ENCODE measurements around the gene FGFR4.

The FGFR4 gene

DNA sequence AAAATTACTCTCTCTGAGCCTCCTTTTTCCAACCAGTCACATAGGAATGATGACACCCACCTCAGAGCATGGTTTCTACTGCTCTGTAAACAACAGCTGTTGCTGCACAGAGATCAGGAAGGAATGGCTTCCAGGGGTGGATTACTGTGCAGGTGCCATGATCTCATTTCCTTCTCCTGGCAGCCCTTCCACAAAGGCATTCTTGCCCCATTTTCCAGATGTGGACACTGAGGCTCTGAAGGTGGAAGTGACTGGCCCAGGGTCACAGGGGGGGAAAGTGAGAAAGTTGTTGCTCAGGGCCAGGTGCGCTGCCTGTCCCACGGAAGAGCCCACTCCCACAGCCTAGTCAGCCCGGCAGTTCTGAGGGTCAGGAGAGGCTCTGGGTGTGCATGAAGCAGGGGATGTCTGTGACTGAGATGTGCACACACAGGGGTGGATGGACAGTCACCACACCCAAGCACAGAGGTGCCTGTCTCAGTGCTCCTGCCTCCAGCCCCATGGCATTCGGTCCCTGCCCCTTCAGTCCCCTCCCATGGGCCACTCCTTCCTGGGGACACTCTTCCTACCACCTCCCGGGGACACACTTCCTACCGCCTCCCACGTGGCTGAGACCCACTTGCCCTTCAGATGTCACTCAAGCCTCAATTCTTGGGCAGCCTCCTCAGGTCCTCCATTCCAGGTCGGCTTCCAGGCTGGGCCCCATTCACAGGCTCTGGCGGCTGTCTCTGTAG, 17.0 kb downstream of the FGFR4 start:
- DNase-seq, result no peak

DNA sequence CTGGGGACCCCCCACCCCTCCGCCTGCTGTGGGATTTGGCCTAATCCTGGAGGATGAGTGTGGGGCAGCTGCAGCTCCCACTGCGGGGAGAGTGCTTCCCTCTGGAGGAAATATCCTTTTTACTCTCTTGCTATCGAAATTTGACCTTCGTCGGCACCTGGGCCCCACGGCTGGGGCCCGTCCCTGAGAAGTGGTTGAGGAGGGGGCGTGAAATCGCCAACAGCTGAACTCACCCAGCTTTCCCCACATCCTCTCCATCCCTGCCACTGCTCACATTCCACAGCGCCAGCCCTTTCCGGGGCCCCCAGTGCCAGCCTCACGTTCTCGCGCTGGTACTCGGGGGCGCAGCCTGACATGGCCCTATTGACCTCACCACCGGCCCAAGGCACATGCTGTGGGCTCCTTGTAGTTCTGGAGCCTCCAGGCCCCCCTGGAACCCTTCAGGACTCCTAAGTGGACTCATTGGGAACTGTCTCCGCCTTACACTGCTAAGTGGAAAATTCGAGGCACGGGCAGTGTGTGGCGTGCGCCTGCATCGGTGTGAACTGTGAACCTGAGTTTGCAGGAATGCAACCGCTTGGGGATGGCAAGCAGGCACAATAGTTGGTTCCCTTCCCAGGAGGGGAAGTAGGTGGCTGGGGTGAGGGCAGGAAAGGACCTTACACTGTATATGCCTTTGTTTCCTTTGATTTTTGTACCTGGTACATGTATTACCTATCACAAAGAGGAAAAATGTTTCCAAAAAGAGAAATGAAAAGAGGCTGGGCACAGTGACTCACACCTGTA, 19.2 kb downstream of the FGFR4 start:
- DNase-seq, result no peak

DNA sequence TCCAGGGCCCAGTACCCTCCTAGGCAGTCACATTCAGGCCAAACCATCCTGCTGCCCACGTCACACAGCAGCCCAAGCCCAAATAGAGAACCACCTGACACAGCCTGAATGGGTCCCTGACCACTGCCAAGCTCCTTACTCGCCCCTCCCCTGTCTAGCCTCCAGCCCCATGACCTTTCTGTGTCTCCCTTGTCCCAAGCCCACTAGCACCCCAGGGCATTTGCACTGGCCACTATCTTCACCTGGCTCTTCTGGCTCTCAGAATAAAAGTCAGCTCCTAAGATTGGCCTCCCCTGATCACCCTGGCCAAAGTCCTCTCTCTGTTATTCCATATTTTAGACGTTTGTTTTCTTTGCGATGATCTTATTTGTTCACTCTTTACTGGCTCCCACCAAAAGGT, 20.4 kb downstream of the FGFR4 start:
- no peak for DNase-seq

DNA sequence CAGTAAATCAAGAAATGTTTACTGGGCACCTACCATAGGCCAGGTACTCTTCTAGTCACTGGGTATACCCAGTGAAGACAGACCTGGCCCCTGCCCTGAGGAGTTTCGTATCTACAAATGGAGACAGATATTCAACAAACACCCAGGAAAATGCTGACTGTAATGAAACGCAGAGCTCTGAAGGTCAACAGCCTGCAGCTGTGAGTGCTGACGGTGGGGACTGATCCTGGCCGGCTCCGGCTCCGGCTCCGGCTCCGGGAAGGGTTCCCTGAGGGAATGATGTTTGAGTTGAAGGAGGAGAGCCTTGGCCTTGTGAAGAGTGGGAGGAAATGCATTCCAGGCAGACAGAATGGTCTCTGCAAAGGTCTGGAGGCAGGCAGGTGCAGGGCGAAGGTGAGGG, 23.1 kb downstream of the FGFR4 start:
- DNase-seq, result no peak

DNA sequence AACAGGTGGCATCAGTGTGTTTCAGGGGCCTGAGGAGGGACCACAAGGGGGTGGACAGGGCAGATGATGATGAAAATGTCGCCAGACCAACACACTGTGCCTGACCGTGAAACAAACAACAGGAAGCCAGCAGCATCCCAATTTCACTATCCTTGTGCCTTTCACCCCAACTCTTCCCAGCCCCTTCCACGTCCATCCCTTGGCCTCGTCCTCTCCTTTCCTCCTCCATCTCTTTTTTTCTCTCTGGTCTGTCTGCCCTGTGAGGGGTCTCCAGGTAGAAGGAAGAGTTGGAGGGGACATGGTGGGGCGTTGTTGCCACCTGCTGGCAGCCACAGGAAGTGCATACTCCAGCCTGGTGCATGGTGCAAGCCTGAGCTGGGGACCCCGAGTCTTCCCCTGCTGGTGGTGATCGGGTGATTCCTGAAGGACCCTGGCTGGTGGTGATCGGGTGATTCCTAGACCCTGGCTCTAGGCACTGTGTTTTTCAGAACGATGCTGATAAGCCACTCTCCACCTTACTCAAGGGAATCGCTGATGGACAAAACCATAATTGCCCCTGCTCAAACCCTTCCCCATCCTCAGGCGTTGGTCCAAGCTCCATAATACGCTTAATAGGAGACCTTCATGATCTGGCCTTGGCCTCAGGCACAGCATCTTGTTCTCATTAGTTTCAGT, 25.1 kb downstream of the FGFR4 start:
- DNase-seq, result peak; percentile 72 to 74

DNA sequence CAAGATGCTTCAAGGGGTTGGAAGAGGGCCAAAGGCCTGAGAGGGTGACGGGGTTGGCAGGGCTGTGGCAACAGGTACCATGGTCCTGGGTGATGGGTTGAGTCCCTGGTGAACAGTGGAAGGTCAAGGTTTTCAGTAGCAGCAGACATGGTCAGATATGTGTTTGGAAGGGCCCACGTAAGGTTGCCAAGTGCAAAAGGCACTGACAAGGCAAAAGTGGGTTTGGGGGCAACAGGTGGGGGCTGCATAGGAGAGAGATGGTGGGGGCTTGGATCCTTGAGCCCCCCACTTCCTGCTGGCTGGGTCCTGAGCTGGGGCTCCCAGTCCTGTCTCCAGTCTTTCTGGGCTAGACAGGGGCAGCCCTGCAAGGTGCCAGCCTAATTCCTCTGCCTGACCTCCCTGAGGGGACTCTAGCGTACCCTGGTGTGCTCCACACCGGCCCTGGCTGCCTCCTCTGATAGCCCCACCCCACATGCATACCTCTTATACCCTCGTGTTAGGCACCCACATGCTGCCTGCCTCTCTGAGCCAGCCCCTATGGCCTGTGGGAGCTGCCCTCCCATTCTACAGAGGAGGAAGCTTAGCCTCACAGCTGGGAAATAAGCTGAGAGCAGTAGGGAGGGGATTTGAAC, 26.0 kb downstream of the FGFR4 start:
- no peak for DNase-seq

DNA sequence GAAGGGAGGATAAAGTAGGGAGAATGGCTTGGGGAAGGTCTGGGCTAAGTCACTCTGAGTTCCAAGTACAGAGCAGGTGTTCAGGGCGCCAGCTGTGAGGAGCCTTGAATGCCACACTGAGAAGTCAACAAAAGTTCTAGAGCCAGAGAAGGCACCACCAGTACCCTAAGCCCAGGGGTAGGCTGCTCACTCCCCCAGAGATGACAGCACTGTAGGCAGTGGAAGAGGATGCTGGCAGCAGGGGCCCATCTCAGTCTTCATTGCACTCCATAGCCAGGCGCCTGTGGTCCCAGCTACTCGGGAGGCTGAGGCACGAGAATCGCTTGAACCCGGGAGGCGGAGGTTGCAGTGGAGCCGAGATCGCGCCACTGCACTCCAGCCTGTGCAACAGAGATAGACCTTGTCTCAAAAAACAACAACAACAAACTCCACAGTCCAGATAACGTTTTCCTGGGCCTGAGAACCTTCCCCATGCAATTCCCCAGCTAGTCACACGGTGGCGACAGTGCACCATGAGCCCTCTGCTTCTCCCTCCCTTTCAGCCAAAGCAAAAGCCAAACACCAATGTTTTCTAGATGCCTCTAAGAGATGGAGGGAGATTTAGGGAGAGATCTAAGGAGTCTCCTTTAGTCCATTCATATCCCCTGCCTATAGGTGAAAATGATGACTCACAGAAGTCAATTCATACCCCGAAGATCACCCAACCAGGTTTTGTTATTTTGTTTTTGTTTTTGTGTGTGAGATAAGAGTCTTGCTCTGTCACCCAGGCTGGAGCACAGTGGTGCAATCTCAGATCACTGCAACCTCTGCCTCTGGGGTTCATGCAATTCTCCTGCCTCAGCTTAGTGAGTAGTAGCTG, 27.1 kb downstream of the FGFR4 start:
- peak; percentile 84 to 85 for DNase-seq

DNA sequence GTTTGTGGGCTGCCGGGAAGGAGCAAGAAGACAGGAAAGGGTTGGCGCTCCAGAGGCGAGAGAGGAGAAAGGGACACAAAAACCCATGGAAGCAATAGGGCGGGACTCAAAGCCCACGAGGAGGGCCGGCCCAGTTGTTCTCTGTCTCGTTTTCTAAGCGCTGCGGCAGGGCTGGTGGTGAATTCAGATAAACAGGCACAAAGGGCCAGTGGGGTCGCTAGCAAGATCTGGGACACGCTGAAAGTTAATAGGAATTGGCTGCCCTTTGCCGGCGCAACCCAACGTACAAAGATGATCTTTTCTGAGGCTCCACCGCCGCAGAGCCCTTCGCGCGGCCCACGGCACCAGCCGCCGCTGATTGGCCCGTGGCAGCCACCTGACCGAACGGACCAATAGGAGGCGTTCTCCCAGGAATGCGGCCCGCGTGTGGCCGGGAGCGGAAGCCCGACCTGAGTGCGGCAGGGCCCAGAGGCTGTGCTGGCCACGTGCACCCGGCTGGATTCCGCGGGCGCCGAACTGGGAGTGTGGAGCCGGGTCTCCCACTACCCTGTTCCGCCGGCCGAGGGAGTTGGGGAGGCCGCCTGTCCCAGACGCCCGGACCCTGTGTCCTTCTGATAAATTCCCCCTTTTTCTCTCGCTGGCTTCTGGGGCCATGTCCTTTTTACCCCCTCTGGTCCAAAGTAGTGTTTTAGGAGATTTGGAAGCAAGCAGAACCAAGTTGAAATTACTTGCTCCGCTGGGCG, 30.1 kb downstream of the FGFR4 start:
- peak; percentile 83 to 88 for DNase-seq

DNA sequence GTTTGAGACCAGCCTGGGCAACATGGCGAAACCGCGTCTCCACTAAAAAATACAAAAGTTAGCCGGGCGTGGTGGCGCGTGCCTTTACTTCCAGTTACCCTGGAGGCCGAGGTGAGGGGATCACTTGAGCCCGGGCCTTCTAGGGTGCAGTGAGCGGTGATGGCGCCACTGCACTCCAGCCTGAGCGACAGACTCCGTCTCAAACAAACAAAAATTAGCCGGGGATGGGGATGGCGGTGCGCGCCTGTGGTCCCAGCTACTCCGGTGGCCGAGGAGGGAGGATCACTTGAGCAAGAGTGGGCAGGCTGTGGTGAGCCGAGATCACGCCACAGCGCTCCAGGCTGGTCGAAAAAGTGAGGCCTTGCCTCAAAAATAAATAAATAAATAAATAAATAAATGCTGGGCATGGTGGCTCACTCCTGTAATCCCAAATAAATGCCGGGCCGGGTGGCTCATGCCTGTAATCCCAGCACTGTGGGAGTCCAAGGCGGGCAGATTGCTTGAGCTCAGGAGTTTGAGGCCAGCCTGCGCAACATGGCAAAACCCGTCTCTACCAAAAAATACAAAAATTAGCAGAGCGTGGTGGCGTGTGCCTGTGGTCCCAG, 30.8 kb downstream of the FGFR4 start:
- no peak for DNase-seq

DNA sequence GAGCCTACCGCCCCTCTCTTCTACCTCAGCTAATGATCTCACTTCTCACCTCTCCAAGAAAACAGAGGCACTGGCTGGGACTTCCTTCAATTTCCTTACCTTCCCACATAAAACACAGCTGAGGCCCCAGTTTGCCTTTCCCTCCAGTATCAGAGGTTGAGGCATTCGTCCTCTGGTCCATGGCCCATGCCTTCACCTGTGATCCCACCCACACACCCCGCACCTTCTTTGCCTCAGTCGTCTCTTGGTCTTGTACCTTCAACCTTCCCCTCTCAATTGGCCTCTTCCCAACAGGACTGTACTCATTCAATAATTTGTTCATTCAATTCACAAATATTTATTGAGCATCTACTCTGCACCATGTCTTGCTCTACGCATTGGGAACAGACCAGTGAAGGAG, 35.9 kb downstream of the FGFR4 start:
- DNase-seq, result no peak

DNA sequence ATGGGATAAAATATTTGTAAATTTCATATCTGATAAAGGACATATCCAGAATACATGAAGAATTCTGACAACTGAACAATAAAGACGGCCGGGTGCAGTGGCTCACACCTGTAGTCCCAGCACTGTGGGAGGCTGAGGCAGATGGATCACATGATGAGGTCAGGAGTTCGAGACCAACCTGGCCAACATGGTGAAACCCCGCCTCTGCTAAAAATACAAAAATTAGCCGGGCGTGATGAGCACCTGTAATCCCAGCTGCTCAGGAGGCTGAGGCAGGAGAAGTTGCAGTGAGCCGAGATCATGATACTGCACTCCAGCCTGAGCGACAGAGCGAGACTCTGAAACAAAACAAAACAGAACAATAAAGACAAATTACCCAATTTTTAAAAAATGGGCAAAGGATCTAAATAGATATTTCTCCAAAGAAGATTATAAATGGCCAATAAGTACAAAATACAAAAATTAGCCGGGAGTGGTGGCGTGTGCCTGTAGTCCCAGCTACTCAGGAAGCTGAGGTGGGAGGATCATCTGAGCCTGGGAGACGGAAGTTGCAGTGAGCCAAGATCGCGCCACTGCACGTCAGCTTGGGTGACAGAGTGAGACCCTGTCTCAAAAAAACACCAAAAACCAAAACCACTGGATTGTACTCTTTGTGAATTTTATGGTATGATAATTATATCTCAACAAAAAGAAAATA, 37.2 kb downstream of the FGFR4 start:
- DNase-seq, result no peak

DNA sequence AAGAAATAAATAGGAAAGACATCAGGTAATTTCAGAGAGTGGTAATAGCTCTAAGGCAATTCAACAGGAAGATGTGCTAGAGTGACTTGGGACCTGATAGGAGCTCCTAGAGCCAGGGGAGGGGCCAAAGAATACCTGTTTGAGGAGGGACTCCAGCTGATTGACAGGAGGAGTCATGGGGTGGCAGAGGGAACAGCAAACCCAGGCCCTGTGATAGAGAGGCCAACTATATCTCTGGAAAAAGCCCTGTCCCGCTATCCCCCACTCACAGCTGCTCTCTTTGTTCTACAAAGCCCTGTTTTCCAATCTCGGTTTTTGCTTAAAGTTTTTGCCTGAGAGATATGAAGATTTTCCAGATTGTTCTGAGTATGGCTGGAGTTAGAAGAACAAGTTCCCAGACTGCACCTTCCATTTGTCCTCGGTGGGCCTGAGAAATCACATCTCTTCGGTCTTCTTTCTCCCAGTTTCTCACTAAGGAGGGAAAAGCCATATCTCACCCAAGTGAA, 37.8 kb downstream of the FGFR4 start:
- no peak for DNase-seq

DNA sequence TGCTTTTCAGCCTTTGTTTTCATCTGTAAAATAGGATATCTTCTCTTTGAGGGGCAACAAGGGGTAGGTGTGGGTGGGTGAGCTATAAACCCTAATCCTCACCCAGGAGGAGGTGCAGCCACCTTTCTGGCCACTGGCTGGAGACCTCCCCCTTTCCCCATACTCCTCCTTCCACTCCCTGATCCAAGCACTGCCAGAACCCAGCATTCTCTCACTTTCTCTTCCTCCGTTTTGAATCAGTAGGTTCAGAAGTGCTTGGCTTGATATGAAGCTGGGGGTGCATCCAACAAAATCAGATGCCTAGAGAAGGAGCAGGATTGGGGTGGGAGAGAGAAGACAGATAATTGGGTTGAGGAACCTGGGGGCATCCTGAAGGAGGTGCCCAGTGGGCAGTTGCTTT, 40.1 kb downstream of the FGFR4 start:
- DNase-seq, result no peak

DNA sequence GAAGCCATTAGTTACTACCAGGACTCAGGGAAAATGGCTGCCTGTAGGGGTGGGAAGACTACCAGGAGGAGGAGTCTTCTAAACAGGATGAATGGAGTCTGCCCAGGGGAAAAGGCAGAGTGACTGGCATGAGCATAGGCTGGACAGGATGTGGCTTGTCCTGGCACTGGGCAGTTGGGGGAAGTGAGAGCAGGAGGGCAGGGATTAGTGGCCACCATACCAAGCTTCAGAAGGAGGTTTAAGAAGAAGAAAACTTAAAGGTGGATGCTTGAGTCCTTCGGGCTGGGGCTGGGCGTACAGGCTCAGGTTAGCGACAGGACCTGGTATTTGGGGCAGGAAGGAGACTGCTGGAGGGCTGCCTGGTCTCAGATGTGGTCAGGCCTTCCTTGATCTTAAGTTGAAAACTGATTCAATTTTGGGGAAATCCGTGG, 41.9 kb downstream of the FGFR4 start:
- no peak for DNase-seq

DNA sequence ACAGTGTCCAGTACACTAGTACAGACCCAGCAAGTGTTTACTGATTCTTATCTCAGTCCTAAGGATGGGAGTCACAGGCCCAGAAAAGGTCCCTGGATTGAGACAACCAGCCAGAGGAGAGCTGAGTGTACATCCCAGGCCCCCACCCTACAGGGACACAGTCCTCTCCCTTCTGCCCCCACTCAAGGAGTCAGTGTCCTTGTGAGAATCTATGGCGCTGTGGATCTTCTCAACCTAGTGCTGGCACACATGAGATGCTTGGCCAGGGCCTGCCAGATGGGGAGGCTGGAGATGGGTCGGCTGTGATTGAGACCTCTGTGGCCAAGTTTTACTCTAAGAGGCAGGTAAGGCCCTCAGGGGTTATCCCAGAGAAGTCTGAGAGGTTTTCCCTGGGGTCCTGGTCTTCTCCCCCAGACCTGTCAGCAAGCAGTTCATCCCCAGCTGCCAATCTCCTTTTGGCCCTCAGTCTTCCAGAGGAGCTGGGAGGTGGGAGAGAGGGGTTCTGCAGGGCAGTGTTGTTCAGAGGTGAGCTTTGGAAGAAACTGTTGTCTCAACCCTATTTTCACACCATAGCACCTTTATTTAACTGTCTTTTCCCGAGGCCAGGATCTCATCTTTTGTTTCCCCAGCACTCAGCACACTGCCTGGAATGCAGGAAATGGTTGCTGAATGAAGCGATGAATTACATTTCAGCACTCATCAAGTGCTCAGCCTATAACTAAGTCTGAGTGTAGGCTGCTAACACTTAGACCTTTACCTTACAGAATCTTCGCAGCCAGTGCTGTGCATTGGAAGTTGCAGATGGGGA, 43.7 kb downstream of the FGFR4 start:
- DNase-seq, result no peak

DNA sequence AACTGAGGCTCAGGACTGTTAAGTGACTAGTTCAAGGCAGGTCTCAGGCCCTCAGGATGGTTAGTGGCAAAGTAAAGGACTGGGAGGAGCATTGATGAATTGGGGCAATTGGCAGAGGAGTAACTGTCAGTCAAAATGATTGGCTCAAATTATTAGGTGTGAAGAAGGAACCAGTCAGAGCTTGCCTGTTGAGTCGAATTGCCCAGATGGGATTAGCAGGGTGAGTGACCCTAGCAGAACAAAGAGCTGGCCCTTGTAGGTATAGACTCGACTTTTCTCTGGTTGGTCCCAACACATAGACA, 44.3 kb downstream of the FGFR4 start:
- DNase-seq, result no peak

DNA sequence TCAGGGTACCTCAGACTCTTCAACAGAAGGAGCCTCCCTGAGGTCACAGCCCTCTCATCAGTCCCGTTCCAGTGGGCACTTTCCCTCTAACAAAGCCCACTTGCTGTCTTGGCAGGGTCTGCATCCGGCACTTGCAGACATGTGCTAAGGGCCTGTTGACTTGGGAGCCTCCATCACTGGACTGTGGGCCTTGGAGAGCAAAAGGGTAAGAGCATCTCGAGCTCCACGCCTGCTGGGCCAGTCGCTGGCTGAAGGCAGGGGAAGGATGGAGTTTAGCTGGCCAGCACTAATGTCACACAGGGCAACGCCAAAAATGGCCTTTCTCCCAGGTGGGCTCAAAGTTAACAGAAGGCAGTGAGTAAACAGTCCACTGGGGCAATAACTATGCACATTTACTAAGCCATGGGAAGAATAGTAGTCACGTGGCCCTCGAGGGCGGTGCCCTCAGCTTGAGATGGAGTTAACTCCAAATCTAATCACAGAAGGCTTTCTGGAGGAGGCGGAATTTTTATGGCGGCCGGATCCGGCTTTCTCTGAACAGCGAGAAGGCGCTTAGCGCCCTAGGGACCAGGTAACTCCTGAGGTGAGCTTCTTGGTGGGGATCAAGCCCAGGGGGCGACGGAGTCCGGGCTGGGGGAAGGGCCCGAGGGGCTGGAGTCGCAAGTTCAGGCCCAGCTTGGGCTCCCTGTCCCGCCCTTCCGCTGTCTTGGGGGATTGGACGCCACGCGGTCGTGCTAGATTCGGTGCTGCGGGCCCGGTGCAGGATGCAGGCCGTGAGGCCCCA, 44.8 kb downstream of the FGFR4 start:
- no peak for DNase-seq

DNA sequence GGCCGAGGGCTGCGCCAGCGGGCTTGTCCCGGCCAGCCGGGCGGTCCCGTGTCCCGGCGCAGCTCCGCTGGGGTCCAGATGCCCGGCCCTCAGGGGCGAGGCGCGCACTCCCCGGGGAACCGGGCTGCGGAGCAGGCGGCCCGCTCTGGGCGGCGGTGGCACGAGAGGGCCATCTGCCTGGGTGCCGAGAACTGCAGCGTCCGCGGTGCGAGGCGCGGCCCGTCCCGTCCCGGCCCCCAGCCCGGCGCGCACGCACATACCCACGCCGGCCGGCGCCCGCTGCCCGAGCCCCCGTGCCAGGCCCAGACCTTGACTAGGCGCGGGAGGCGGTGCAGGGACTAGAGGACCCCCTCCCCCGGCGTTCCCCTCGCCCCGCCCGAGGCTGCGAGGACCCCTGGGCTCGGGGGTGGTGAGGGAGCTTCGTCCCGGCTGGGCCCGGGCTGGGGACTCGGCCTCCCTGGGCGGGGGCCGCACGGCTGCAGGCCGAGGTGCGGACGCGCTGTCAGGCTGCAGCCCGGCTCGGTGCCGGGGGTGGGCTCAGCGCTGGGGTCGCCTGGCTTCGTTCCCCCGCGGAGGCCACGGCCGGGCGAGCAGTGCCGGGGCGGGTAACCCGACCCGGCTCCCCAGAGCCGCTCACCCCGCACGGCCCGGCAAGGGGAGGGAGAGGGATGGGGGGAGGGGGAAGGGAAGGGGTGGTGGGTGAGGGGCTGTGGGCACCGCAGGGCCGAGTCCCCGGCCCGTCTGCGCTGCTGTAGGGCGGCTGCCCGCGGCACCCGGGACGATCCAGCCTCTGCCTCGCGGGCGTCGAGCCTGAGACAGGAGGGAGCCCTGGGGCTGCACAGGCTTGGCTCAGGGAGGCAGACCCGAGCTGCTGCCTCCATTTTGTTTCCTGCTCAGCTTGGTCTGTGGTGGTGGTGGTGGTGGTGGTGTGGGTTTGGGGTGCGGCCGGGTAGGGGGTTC, 45.7 kb downstream of the FGFR4 start:
- DNase-seq, result no peak
